ENCODE data around the gene EEIG2. TPM values are rescaled to one million over a fixed set of nuclear protein-coding genes. Genes with fewer than 3 reads are reported as not detected.

EEIG2 gene
- total RNA-seq, 1 donor from 2014 or later, result 7.1 TPM

DNA sequence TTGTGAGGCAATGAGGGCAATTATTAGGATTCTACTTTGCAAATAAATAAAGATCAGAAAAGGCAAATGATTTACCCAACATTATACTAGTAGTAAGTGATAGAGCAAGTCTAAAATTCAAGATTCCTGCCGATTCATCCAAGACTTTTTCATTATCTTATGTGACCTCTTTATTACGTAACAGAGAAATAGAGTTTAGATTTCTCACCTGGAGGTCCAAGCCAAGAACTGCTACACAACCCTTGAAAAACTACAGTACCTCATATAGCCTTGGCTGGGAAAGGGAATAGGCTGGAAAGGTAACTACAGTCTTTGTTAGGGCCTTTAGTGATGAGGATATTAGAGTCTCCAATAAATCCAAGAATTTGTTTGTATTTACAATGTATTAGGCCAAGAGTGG is 13.3 kb downstream of the EEIG2 start:
- Histone ChIP-seq H2AFZ (ENCODE audit: low read depth, low read length) (no peak overlapping the region), H3K4me1 (ENCODE audit: insufficient read depth, low read length) (no peaks in the 10 kb centered on the region), H3K36me3 (ENCODE audit: insufficient read depth, low read length) (no peaks in the 10 kb centered on the region), H3K9me3 (ENCODE audit: insufficient read depth, low read depth, low read length) (no peaks in the 10 kb centered on the region), H3K79me2 (ENCODE audit: insufficient read depth, low read length) (no peaks in the 10 kb centered on the region), H3K4me2 (ENCODE audit: low read length) (no peak overlapping the region), H3K27ac (ENCODE audit: low read depth, low read length) (no peak overlapping the region), H4K20me1 (ENCODE audit: insufficient read depth, low read length) (no peaks in the 10 kb centered on the region), H3K9ac (ENCODE audit: low read length) (no peak overlapping the region), H3K4me3 (ENCODE audit: insufficient read depth, low read depth, low read length) (no peak overlapping the region), H3K27me3 (ENCODE audit: insufficient read depth, low read length) (no peaks in the 10 kb centered on the region)
- no peak for DNase-seq (ENCODE audit: low read depth)
- TF ChIP-seq, protein P1, sequence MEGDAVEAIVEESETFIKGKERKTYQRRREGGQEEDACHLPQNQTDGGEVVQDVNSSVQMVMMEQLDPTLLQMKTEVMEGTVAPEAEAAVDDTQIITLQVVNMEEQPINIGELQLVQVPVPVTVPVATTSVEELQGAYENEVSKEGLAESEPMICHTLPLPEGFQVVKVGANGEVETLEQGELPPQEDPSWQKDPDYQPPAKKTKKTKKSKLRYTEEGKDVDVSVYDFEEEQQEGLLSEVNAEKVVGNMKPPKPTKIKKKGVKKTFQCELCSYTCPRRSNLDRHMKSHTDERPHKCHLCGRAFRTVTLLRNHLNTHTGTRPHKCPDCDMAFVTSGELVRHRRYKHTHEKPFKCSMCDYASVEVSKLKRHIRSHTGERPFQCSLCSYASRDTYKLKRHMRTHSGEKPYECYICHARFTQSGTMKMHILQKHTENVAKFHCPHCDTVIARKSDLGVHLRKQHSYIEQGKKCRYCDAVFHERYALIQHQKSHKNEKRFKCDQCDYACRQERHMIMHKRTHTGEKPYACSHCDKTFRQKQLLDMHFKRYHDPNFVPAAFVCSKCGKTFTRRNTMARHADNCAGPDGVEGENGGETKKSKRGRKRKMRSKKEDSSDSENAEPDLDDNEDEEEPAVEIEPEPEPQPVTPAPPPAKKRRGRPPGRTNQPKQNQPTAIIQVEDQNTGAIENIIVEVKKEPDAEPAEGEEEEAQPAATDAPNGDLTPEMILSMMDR (IDR thresholded peaks at IDR 0.05; ENCODE audit: insufficient read depth, low read depth, low read length), result no peak
- no peak for TF ChIP-seq EZH2 (IDR thresholded peaks at IDR 0.05; ENCODE audit: insufficient read depth, low read length)
- no peak for FAIRE-seq
- H3K9me3 Mint-ChIP-seq (ENCODE audit: unreplicated experiment), result no peaks in the 10 kb centered on the region
- H3K27ac Mint-ChIP-seq (ENCODE audit: unreplicated experiment), result no peak overlapping the region
- no peak overlapping the region for H3K4me3 Mint-ChIP-seq (ENCODE audit: unreplicated experiment)
- H3K27me3 Mint-ChIP-seq (ENCODE audit: low read depth, unreplicated experiment), result no peaks in the 10 kb centered on the region
- H3K4me1 Mint-ChIP-seq (ENCODE audit: low read depth, unreplicated experiment), result peaks cover 4% of the 10 kb centered on the region
- H3K36me3 Mint-ChIP-seq (ENCODE audit: low read depth, unreplicated experiment), result no peaks in the 10 kb centered on the region

DNA sequence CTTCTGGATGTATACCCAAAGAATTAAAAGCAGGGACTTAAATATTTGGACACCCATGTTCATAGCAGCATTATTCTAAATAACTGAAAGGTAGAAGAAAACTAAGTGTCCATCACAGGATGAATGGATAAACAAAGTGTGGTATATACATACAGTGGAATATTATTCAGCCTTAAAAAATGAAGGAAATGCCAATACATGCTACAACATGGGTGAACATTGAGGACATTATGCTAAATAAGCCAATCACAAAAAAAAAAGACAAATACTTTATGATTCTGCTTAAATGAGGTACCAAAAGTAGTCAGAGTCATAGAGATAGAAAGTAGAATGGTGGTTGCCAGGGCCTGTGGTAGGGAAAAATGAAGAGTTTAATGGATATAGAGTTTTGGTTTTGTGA is 14.1 kb downstream of the EEIG2 start:
- Histone ChIP-seq H3K4me2 (ENCODE audit: low read length) (no peak overlapping the region), H2AFZ (ENCODE audit: low read depth, low read length) (no peak overlapping the region), H3K4me1 (ENCODE audit: insufficient read depth, low read length) (no peaks in the 10 kb centered on the region), H3K79me2 (ENCODE audit: insufficient read depth, low read length) (no peaks in the 10 kb centered on the region), H3K27me3 (ENCODE audit: insufficient read depth, low read length) (no peaks in the 10 kb centered on the region), H3K4me3 (ENCODE audit: insufficient read depth, low read depth, low read length) (no peak overlapping the region), H3K27ac (ENCODE audit: low read depth, low read length) (no peak overlapping the region), H4K20me1 (ENCODE audit: insufficient read depth, low read length) (no peaks in the 10 kb centered on the region), H3K36me3 (ENCODE audit: insufficient read depth, low read length) (no peaks in the 10 kb centered on the region), H3K9ac (ENCODE audit: low read length) (no peak overlapping the region), H3K9me3 (ENCODE audit: insufficient read depth, low read depth, low read length) (no peaks in the 10 kb centered on the region)
- Mint-ChIP-seq H3K36me3 (ENCODE audit: low read depth, unreplicated experiment) (peaks cover 2% of the 10 kb centered on the region), H3K4me3 (ENCODE audit: unreplicated experiment) (no peak overlapping the region), H3K4me1 (ENCODE audit: low read depth, unreplicated experiment) (peaks cover 4% of the 10 kb centered on the region), H3K27ac (ENCODE audit: unreplicated experiment) (no peak overlapping the region), H3K27me3 (ENCODE audit: low read depth, unreplicated experiment) (no peaks in the 10 kb centered on the region), H3K9me3 (ENCODE audit: unreplicated experiment) (peaks cover 2% of the 10 kb centered on the region)
- TF ChIP-seq EZH2 (IDR thresholded peaks at IDR 0.05; ENCODE audit: insufficient read depth, low read length), result no peak
- TF ChIP-seq, protein P1 (IDR thresholded peaks at IDR 0.05; ENCODE audit: insufficient read depth, low read depth, low read length), result no peak
- no peak for DNase-seq (ENCODE audit: low read depth)
- no peak for FAIRE-seq

DNA sequence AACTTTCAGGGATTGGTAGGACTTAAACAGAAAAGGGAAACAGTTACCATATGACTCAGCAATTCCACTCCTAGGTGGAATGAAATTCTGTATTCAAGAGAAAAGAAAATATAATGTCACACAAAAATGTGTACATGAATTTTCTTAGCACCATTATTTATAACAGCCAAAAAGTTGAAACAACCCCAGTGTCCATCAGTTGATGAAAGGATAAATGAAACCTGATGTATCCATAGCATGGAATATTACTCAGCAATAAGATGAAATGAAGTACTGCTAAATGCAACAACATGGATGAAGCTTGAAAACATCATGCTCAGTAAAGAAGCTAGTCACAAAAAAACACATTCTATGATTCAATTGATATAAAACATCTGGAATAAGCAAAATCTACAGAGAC is 15.5 kb downstream of the EEIG2 start:
- no peaks in the 10 kb centered on the region for H3K4me1 ChIP-seq (ENCODE audit: insufficient read depth, low read length)
- H3K27ac Mint-ChIP-seq (ENCODE audit: unreplicated experiment), result peak overlapping the region; percentile 34

More for the DNA sequence above, 15.5 kb downstream of the EEIG2 start:
- H3K9me3 Mint-ChIP-seq (ENCODE audit: unreplicated experiment), result peaks cover 10% of the 10 kb centered on the region
- Histone ChIP-seq H4K20me1 (ENCODE audit: insufficient read depth, low read length) (no peaks in the 10 kb centered on the region), H3K27me3 (ENCODE audit: insufficient read depth, low read length) (no peaks in the 10 kb centered on the region), H3K36me3 (ENCODE audit: insufficient read depth, low read length) (no peaks in the 10 kb centered on the region), H3K27ac (ENCODE audit: low read depth, low read length) (no peak overlapping the region), H3K9ac (ENCODE audit: low read length) (no peak overlapping the region), H3K4me2 (ENCODE audit: low read length) (no peak overlapping the region), H3K4me3 (ENCODE audit: insufficient read depth, low read depth, low read length) (no peak overlapping the region), H2AFZ (ENCODE audit: low read depth, low read length) (no peak overlapping the region), H3K79me2 (ENCODE audit: insufficient read depth, low read length) (no peaks in the 10 kb centered on the region), H3K9me3 (ENCODE audit: insufficient read depth, low read depth, low read length) (peaks cover 1% of the 10 kb centered on the region)
- TF ChIP-seq, protein P1 (IDR thresholded peaks at IDR 0.05; ENCODE audit: insufficient read depth, low read depth, low read length), result no peak
- TF ChIP-seq EZH2 (IDR thresholded peaks at IDR 0.05; ENCODE audit: insufficient read depth, low read length), result no peak
- no peak overlapping the region for H3K4me3 Mint-ChIP-seq (ENCODE audit: unreplicated experiment)
- H3K4me1 Mint-ChIP-seq (ENCODE audit: low read depth, unreplicated experiment), result peaks cover 4% of the 10 kb centered on the region
- no peaks in the 10 kb centered on the region for H3K27me3 Mint-ChIP-seq (ENCODE audit: low read depth, unreplicated experiment)
- FAIRE-seq (no peak), DNase-seq (ENCODE audit: low read depth) (peak; percentile 24)
- H3K36me3 Mint-ChIP-seq (ENCODE audit: low read depth, unreplicated experiment), result peaks cover 2% of the 10 kb centered on the region
